HUES64 (cell line): ENCODE measurements around the gene KCNMB2.
"Not testable (repeated sequence)": the region's sequence is repeated elsewhere in the genome, so short reads cannot be mapped to it uniquely, and the experiment has no call there.

Experiments
- H3K27ac ChIP-seq: 2 replicates; pipeline ENCODE4 v1.7.0; 2013; ENCODE audit warnings: low read depth, low read length, inconsistent platforms
- H3K27me3 ChIP-seq: 2 replicates; pipeline ENCODE4 v1.6.1; 2013; ENCODE audit warnings: mild to moderate bottlenecking, low read length; ENCODE audit not compliant: insufficient read depth
- H3K36me3 ChIP-seq: 2 replicates; pipeline ENCODE4 v1.6.1; 2013; ENCODE audit warnings: mild to moderate bottlenecking, low read length; ENCODE audit not compliant: insufficient read depth
- H3K4me1 ChIP-seq: 2 replicates; pipeline ENCODE4 v1.6.1; 2013; ENCODE audit warnings: mild to moderate bottlenecking, low read length, moderate library complexity; ENCODE audit not compliant: insufficient read depth
- H3K4me3 ChIP-seq: 2 replicates; pipeline ENCODE4 v1.5.1; 2013; ENCODE audit warnings: mild to moderate bottlenecking, low read length, moderate library complexity
- H3K9ac ChIP-seq: 2 replicates; pipeline ENCODE4 v1.6.1; 2013; ENCODE audit warnings: mild to moderate bottlenecking, low read depth, low read length
- H3K9me3 ChIP-seq: 2 replicates; pipeline ENCODE4 v1.6.1; 2013; ENCODE audit warnings: low read depth, low read length; ENCODE audit not compliant: insufficient read depth
- whole genome bisulfite sequencing: fragments of 150-250, 120-280 bp; methylation state at CpG from one replicate; pipeline ENCODE4 v1.1.7; 2013; ENCODE audit warnings: missing lambda C conversion rate; 5-methylcytosine and 5-hydroxymethylcytosine counted together

The KCNMB2 gene

DNA sequence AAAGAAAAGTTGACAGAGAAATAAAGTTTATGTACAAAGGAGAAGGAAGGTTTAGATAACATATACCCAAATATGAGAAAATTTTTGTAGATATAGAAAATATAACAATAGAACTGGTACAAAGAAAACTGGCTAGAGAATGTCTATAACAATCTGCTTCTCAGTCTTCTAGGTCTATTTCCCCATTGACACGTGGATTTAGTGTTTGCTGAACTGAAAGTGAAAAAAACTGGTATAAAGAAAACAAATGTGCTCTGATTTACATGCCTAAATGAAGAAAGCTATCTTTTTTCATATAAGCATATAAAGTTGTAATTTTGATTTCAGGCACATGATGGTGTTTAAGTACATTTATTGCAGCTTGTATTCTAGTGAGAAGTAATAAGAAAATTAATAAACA lies 9.8 kb downstream of the KCNMB2 start:
- no peaks in the 10 kb centered on the region for H3K9me3 ChIP-seq
- no peak overlapping the region for H3K9ac ChIP-seq
- H3K27ac ChIP-seq = no peak overlapping the region
- 75% methylated on average over 1 of the region's 1 CpG for WGBS
- H3K4me1 ChIP-seq = peaks cover 12% of the 10 kb centered on the region
- no peaks in the 10 kb centered on the region for H3K27me3 ChIP-seq
- no peaks in the 10 kb centered on the region for H3K36me3 ChIP-seq
- H3K4me3 ChIP-seq = no peak overlapping the region

- H3K9ac ChIP-seq, H3K36me3 ChIP-seq, H3K4me3 ChIP-seq, H3K9me3 ChIP-seq, H3K27me3 ChIP-seq: not testable (repeated sequence)
- peaks cover 13% of the 10 kb centered on the region for H3K4me1 ChIP-seq
- peak overlapping the region; percentile 59; the same call in 1 of the 2 replicates for H3K27ac ChIP-seq
- 79% methylated on average over 3 of the region's 3 CpGs for WGBS
Measured at GRCh38 chr3:178549426-178549825, 13.2 kb downstream of the KCNMB2 start.

- no peak overlapping the region for H3K9ac ChIP-seq
- peaks cover 16% of the 10 kb centered on the region for H3K4me1 ChIP-seq
- H3K27ac ChIP-seq = no peak overlapping the region
- H3K4me3 ChIP-seq = no peak overlapping the region
- 90% methylated on average over 7 of the region's 7 CpGs for WGBS
- H3K36me3 ChIP-seq = no peaks in the 10 kb centered on the region
- no peaks in the 10 kb centered on the region for H3K9me3 ChIP-seq
- no peaks in the 10 kb centered on the region for H3K27me3 ChIP-seq
Measured at GRCh38 chr3:178551916-178552321, 15.7 kb downstream of the KCNMB2 start.

- H3K27me3 ChIP-seq = no peaks in the 10 kb centered on the region
- WGBS = 94% methylated on average over 6 of the region's 8 CpGs
- no peak overlapping the region for H3K27ac ChIP-seq
Measured at GRCh38 chr3:178558637-178559036, 22.4 kb downstream of the KCNMB2 start.

DNA sequence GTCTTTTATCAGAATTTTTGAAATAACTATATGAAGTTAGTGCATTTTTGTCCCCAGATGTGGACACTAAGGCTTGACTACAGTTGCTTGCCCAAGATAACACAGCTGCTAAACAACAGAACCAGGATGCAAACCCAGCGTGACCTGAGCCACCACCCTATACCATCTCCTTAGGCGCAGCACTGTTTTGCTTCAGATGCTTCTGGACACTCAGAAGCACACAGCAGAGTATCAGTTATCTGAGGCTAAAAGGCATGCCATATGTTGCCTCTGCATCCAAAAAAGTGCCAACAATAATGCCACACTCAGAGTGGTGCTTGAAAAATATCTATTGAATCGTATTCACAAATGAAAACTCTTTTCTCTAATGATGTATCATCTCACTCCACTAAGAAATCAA lies 24.5 kb downstream of the KCNMB2 start:
- Histone ChIP-seq H3K27ac (no peak overlapping the region), H3K27me3 (no peaks in the 10 kb centered on the region), H3K9ac (no peak overlapping the region), H3K9me3 (no peaks in the 10 kb centered on the region), H3K4me3 (no peak overlapping the region), H3K4me1 (no peaks in the 10 kb centered on the region), H3K36me3 (no peaks in the 10 kb centered on the region)
- 77% methylated on average over 3 of the region's 3 CpGs for WGBS

More at GRCh38 chr3:178558637-178559036, 22.4 kb downstream of the KCNMB2 start:
- no peaks in the 10 kb centered on the region for H3K36me3 ChIP-seq
- H3K9me3 ChIP-seq = no peaks in the 10 kb centered on the region
- no peak overlapping the region for H3K4me3 ChIP-seq
- H3K4me1 ChIP-seq = peaks cover 4% of the 10 kb centered on the region; the same call in 1 of the 2 replicates
- no peak overlapping the region for H3K9ac ChIP-seq

GRCh38 chr3:178561239-178561638 lies 25.0 kb downstream of the KCNMB2 start:
- H3K4me3 ChIP-seq = no peak overlapping the region
- 97% methylated on average over 4 of the region's 4 CpGs for WGBS

GRCh38 chr3:178562143-178562946 lies 26.1 kb downstream of the KCNMB2 start:
- Histone ChIP-seq H3K9me3 (no peaks in the 10 kb centered on the region), H3K27me3 (no peaks in the 10 kb centered on the region), H3K4me1 (no peaks in the 10 kb centered on the region), H3K9ac (no peak overlapping the region), H3K4me3 (no peak overlapping the region), H3K36me3 (no peaks in the 10 kb centered on the region), H3K27ac (no peak overlapping the region)
- WGBS = 95% methylated on average over 4 of the region's 4 CpGs

More at GRCh38 chr3:178561239-178561638, 25.0 kb downstream of the KCNMB2 start:
- H3K27me3 ChIP-seq = no peaks in the 10 kb centered on the region
- H3K36me3 ChIP-seq = no peaks in the 10 kb centered on the region
- H3K9me3 ChIP-seq = no peaks in the 10 kb centered on the region
- no peak overlapping the region for H3K9ac ChIP-seq
- no peak overlapping the region for H3K27ac ChIP-seq
- no peaks in the 10 kb centered on the region for H3K4me1 ChIP-seq

- H3K36me3 ChIP-seq = no peaks in the 10 kb centered on the region
- 90% methylated on average over 1 of the region's 1 CpG for WGBS
- H3K9ac ChIP-seq = no peak overlapping the region
- no peaks in the 10 kb centered on the region for H3K9me3 ChIP-seq
- no peaks in the 10 kb centered on the region for H3K4me1 ChIP-seq
- no peak overlapping the region for H3K4me3 ChIP-seq
- H3K27ac ChIP-seq = no peak overlapping the region
- no peaks in the 10 kb centered on the region for H3K27me3 ChIP-seq
Measured at GRCh38 chr3:178562947-178563232, 26.7 kb downstream of the KCNMB2 start.

DNA sequence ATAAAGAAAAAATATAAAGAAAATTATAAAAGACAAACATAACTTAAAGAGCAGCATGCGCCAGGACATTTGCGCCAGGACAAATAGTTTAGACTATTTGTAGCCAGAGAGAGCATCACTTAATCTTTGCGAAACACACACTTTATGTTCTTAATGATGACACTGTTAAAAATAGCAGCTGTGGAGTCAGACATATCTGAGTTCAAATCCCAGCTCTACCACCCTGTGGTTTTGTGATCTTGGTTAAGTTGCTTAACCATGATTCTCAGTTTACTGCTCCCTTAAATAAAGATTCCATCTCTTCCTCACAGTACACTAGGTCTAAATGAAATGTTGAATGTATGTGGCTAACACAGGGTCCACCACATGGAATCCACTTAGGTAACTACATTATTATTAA lies 31.4 kb downstream of the KCNMB2 start:
- no peaks in the 10 kb centered on the region for H3K4me1 ChIP-seq
- H3K27me3 ChIP-seq = no peaks in the 10 kb centered on the region
- 95% methylated on average over 3 of the region's 3 CpGs for WGBS
- H3K27ac ChIP-seq = no peak overlapping the region
- H3K4me3 ChIP-seq = no peak overlapping the region
- no peaks in the 10 kb centered on the region for H3K36me3 ChIP-seq
- H3K9me3 ChIP-seq = no peaks in the 10 kb centered on the region
- no peak overlapping the region for H3K9ac ChIP-seq

GRCh38 chr3:178568155-178568731 lies 32.0 kb downstream of the KCNMB2 start:
- H3K9me3 ChIP-seq = no peaks in the 10 kb centered on the region
- H3K27ac ChIP-seq = no peak overlapping the region
- 72% methylated on average over 2 of the region's 2 CpGs for WGBS
- H3K9ac ChIP-seq = no peak overlapping the region
- H3K36me3 ChIP-seq = no peaks in the 10 kb centered on the region
- H3K4me1 ChIP-seq = no peaks in the 10 kb centered on the region
- H3K4me3 ChIP-seq = no peak overlapping the region
- H3K27me3 ChIP-seq = no peaks in the 10 kb centered on the region

DNA sequence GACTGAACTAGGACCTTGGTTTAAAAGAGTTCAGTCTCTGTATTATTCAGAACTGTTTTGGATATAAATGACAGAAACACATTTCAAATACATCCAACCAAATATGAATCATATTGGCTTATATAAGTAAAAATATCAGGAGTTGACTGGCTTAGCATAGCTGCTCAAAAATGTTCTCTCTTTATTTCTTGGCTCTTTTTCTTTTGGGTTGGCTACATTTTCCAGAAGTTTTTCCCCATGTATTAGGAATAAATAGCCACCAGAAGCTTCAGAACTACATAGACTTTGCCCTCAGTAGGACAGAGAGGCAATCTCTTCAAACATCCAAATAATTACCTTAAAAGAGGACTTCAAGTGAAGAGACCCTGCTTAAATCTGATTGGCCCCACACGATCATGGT lies 32.7 kb downstream of the KCNMB2 start:
- no peaks in the 10 kb centered on the region for H3K27me3 ChIP-seq
- no peak overlapping the region for H3K4me3 ChIP-seq
- WGBS = 77% methylated on average over 1 of the region's 1 CpG
- H3K27ac ChIP-seq = no peak overlapping the region
- H3K36me3 ChIP-seq = no peaks in the 10 kb centered on the region
- no peaks in the 10 kb centered on the region for H3K9me3 ChIP-seq
- no peaks in the 10 kb centered on the region for H3K4me1 ChIP-seq
- H3K9ac ChIP-seq = no peak overlapping the region
